HCT116 (cell line): ENCODE results near the gene ZHX3. TPM values are rescaled to one million over a fixed set of nuclear protein-coding genes. Genes with fewer than 3 reads are reported as not detected.

Experiments
- ATAC-seq: fragments of 200-7000 bp; cut with Tn5 transposase; 2 replicates; pipeline ENCODE4 v1.9.1; 2020; ENCODE audit warnings: mild to moderate bottlenecking, moderate library complexity
- BruUV-seq: library from RNA; stranded (reverse); fragments of 400-500 nt; replicated peaks from 2 replicates; lab custom pipeline; 2021; lab: Mats Ljungman, UMichigan
- CTCF ChIA-PET: fragments of 300-600 bp; sonication (Branson Sonifier 250); formaldehyde crosslinking; loops from one replicate; lab custom pipeline; 2021; ENCODE audit warnings: antibody characterized with exemption; lab: Charles Lee
- POLR2A ChIA-PET: fragments of 300-600, 350-600 bp; sonication (Branson Sonifier 250); formaldehyde crosslinking; loops from one replicate; lab custom pipeline; 2021; ENCODE audit warnings: antibody characterized with exemption; lab: Charles Lee
- RAD21 ChIA-PET, 2 experiments: fragments of 300-600 bp; sonication (Branson Sonifier 250); formaldehyde crosslinking; loops; one replicate each; lab custom pipeline; 2023; ENCODE audit warnings: low total read pairs in 2 of 2; ENCODE audit not compliant: uncharacterized antibody in 2 of 2, unreplicated experiment in 2 of 2, low non-redundant PET in 1 of 2; lab: Charles Lee
- DNase-seq: peaks from one replicate; pipeline ENCODE4 v3.0.0-alpha.2; 2010; ENCODE audit warnings: low read depth, low spot score
- H2AFZ ChIP-seq: fragments of 200-600 bp; shearing (Covaris generic), sonication (generic); 2 replicates; pipeline ENCODE4 v1.6.1; 2017; ENCODE audit warnings: low read depth, mixed run types, mixed read lengths, antibody characterized with exemption, low read length; ENCODE audit not compliant: poor library complexity, severe bottlenecking
- H3K27ac ChIP-seq: 2 replicates; pipeline ENCODE4 v1.5.1; 2012; ENCODE audit warnings: low read depth, low read length
- H3K27me3 ChIP-seq: fragments of 200-600 bp; sonication (generic); 2 replicates; pipeline ENCODE4 v1.6.1; 2016; ENCODE audit warnings: mixed run types, low read length, mixed read lengths; ENCODE audit not compliant: insufficient read depth
- H3K36me3 ChIP-seq, 2 experiments: fragments of 200-500 bp in 1 of 2; fragments of 200-600 bp in 1 of 2; sonication (Bioruptor generic) in 1 of 2; sonication (generic) in 1 of 2; 2 replicates each; pipeline versions ENCODE4 v1.5.1 to v1.6.1; 2014 to 2016; ENCODE audit warnings: low read length in 2 of 2, inconsistent platforms in 1 of 2, mixed read lengths in 1 of 2, mixed run types in 1 of 2; ENCODE audit not compliant: insufficient read depth in 2 of 2, control insufficient read depth in 1 of 2
- H3K4me1 ChIP-seq, 2 experiments: fragments of 200-600 bp in 1 of 2; sonication (generic) in 1 of 2; 2 replicates each; pipeline versions ENCODE4 v1.5.1 to v1.6.1; 2012 to 2017; ENCODE audit warnings: low read length in 2 of 2, inconsistent platforms in 1 of 2, mild to moderate bottlenecking in 1 of 2, mixed read lengths in 1 of 2, mixed run types in 1 of 2, moderate library complexity in 1 of 2; ENCODE audit not compliant: insufficient read depth in 2 of 2, control insufficient read depth in 1 of 2
- H3K4me2 ChIP-seq: fragments of 200-600 bp; sonication (generic); 2 replicates; pipeline ENCODE4 v1.6.1; 2017; ENCODE audit warnings: mixed run types, low read length, mixed read lengths
- H3K4me3 ChIP-seq, 2 experiments: fragments of 200-600 bp in 1 of 2; sonication (generic) in 1 of 2; replicated peaks in 1 of 2; 2 replicates each; pipeline ENCODE4 v1.5.1; 2011 to 2016; ENCODE audit warnings: low read length in 2 of 2, control low read depth in 1 of 2, low read depth in 1 of 2, mild to moderate bottlenecking in 1 of 2, mixed read lengths in 1 of 2, mixed run types in 1 of 2
- H3K79me2 ChIP-seq: fragments of 200-600 bp; sonication (generic); 2 replicates; pipeline ENCODE4 v1.6.1; 2017; ENCODE audit warnings: mild to moderate bottlenecking, mixed run types, low read length, moderate library complexity, mixed read lengths; ENCODE audit not compliant: insufficient read depth
- H3K9ac ChIP-seq: fragments of 200-600 bp; sonication (generic); 2 replicates; pipeline ENCODE4 v1.6.1; 2016; ENCODE audit warnings: low read length, mixed read lengths
- H3K9me2 ChIP-seq: fragments of 200-600 bp; sonication (generic), shearing (Covaris generic); 2 replicates; pipeline ENCODE4 v1.6.1; 2017; ENCODE audit warnings: mixed run types, mild to moderate bottlenecking, moderate library complexity; ENCODE audit not compliant: insufficient read depth
- H3K9me3 ChIP-seq, 2 experiments: fragments of 200-500 bp in 1 of 2; fragments of 200-600 bp in 1 of 2; sonication (Bioruptor generic) in 1 of 2; sonication (generic) in 1 of 2; 2 replicates each; pipeline ENCODE4 v1.6.1; 2014 to 2017; ENCODE audit warnings: low read length in 2 of 2, mixed read lengths in 2 of 2, inconsistent platforms in 1 of 2, low read depth in 1 of 2, mild to moderate bottlenecking in 1 of 2, mixed run types in 1 of 2, moderate library complexity in 1 of 2; ENCODE audit not compliant: control insufficient read depth in 1 of 2, insufficient read depth in 1 of 2
- H4K20me1 ChIP-seq: fragments of 200-600 bp; sonication (generic), shearing (Covaris generic); 2 replicates; pipeline ENCODE4 v1.6.1; 2017; ENCODE audit warnings: mixed run types, mild to moderate bottlenecking, moderate library complexity; ENCODE audit not compliant: insufficient read depth
- ATF3 ChIP-seq: IDR thresholded peaks from 2 replicates; pipeline ENCODE4 v1.6.1; 2012
- CBX3 ChIP-seq: IDR thresholded peaks from 2 replicates; pipeline ENCODE4 v1.6.1; 2012; ENCODE audit warnings: low read depth
- CEBPB ChIP-seq: IDR thresholded peaks from 2 replicates; pipeline ENCODE4 v1.6.1; 2012; ENCODE audit warnings: low read depth
- EGR1 ChIP-seq: IDR thresholded peaks from 2 replicates; pipeline ENCODE4 v1.6.1; 2012; ENCODE audit warnings: low read depth
- ELF1 ChIP-seq: IDR thresholded peaks from 2 replicates; pipeline ENCODE4 v1.6.1; 2012; ENCODE audit warnings: low read depth, borderline replicate concordance
- EZH2 ChIP-seq: fragments of 200-600 bp; sonication (generic); IDR thresholded peaks from 2 replicates; pipeline ENCODE4 v1.6.1; 2017; ENCODE audit warnings: antibody characterized with exemption, mixed run types
- FOSL1 ChIP-seq: IDR thresholded peaks from 2 replicates; pipeline ENCODE4 v1.6.1; 2012; ENCODE audit warnings: low read depth
- JUND ChIP-seq: IDR thresholded peaks from 2 replicates; pipeline ENCODE4 v1.6.1; 2012
- POLR2AphosphoS5 ChIP-seq: IDR thresholded peaks from 2 replicates; pipeline ENCODE4 v1.6.1; 2011; ENCODE audit warnings: mild to moderate bottlenecking, low read depth, low read length, moderate library complexity
- RAD21 ChIP-seq: IDR thresholded peaks from 2 replicates; pipeline ENCODE4 v1.6.1; 2012; ENCODE audit warnings: low read depth, mild to moderate bottlenecking
- SRF ChIP-seq: IDR thresholded peaks from 2 replicates; pipeline ENCODE4 v1.6.1; 2012; ENCODE audit warnings: low read depth
- YY1 ChIP-seq: IDR thresholded peaks from 2 replicates; pipeline ENCODE4 v1.6.1; 2011; ENCODE audit warnings: low read length, low read depth, moderate library complexity, mild to moderate bottlenecking; ENCODE audit not compliant: insufficient replicate concordance; ENCODE audit errors: extremely low read depth
- ZBTB33 ChIP-seq: IDR thresholded peaks from 2 replicates; pipeline ENCODE4 v1.6.1; 2011; ENCODE audit warnings: mild to moderate bottlenecking, low read length, moderate library complexity; ENCODE audit not compliant: insufficient replicate concordance; ENCODE audit errors: extremely low read depth
- ZNF274 ChIP-seq: fragments of 200-500 bp; sonication (Bioruptor generic); IDR thresholded peaks from 2 replicates; pipeline ENCODE4 v1.6.1; 2014; ENCODE audit warnings: mild to moderate bottlenecking, low read depth, low read length, inconsistent platforms
- intact Hi-C: fragments of 100-400 bp; cut with micrococcal nuclease; formaldehyde crosslinking; loops from 2 replicates; pipeline ENCODE4 v1.10.0; 2022
- total RNA-seq: library from RNA; stranded (reverse); gene quantifications from one replicate; pipeline ENCODE4 v1.2.1, GENCODE V29; 2021; ENCODE audit not compliant: unreplicated experiment
- TF ChIP-seq, protein P1 (sequence below): IDR thresholded peaks from 2 replicates; pipeline ENCODE4 v1.6.1; 2012

Gene ZHX3
- total RNA-seq, 1 experiment from 2014 or later: 13.3 TPM

- CTCF ChIA-PET: no interaction called here
- POLR2A ChIA-PET: no interaction called here
- TF ChIP-seq RAD21: no peak
- TF ChIP-seq ZNF274: no peak
- no peak for TF ChIP-seq CEBPB
- no peak for TF ChIP-seq ZBTB33
- TF ChIP-seq, protein P1, sequence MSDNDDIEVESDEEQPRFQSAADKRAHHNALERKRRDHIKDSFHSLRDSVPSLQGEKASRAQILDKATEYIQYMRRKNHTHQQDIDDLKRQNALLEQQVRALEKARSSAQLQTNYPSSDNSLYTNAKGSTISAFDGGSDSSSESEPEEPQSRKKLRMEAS: no peak
- no peak for TF ChIP-seq EGR1
- no peak for TF ChIP-seq ATF3
- TF ChIP-seq POLR2AphosphoS5: no peak
- no peak for TF ChIP-seq YY1
- TF ChIP-seq CBX3: no peak
- TF ChIP-seq EZH2: no peak
- TF ChIP-seq FOSL1: no peak
- no peak for TF ChIP-seq ELF1
- TF ChIP-seq SRF: no peak
- TF ChIP-seq JUND: no peak
- H3K4me3 ChIP-seq: no peak overlapping the region
- H2AFZ ChIP-seq: no peak overlapping the region
- no peaks in the 10 kb centered on the region for H3K79me2 ChIP-seq
- no peak overlapping the region for H3K9ac ChIP-seq
- H3K9me2 ChIP-seq: no peaks in the 10 kb centered on the region
- ATAC-seq (no peak), DNase-seq (no peak)
- intact Hi-C loops: no loop called here
- no peak overlapping the region for H3K4me2 ChIP-seq
- RAD21 ChIA-PET: no interaction called here
- H3K36me3 ChIP-seq: peaks cover 5 to 41% of the 10 kb centered on the region in 2 experiments
- H3K27me3 ChIP-seq: no peaks in the 10 kb centered on the region
- H4K20me1 ChIP-seq: no peaks in the 10 kb centered on the region
- no peaks in the 10 kb centered on the region for H3K4me1 ChIP-seq
- BruUV-seq: no TSS peak
- H3K27ac ChIP-seq: no peak overlapping the region
- H3K9me3 ChIP-seq: no peaks in the 10 kb centered on the region
Observed at GRCh38 chr20:41165001-41165882, 152.3 kb downstream of the ZHX3 start.
